ENCODE data around the gene OSBPL9. TPM values are rescaled to one million over a fixed set of nuclear protein-coding genes. Genes with fewer than 3 reads are reported as not detected.
"Not testable (repeated sequence)": the region's sequence is repeated elsewhere in the genome, so short reads cannot be mapped to it uniquely, and the experiment has no call there.

The OSBPL9 gene
- total RNA-seq, 1 donor from 2014 or later, result 103 TPM

GRCh38 chr1:51728611-51729155 is 111.8 kb downstream of the OSBPL9 start:
- Mint-ChIP-seq H3K36me3 (peaks cover 8% of the 10 kb centered on the region), H3K4me1 (peaks cover 41% of the 10 kb centered on the region), H3K9me3 (peaks cover 7% of the 10 kb centered on the region), H3K27me3 (ENCODE audit: low read depth) (no peaks in the 10 kb centered on the region), H3K27ac (peak overlapping the region; percentile 90), H3K4me3 (peak overlapping the region; percentile 78)
- TF ChIP-seq CTCF (IDR thresholded peaks at IDR 0.05; ENCODE audit: unreplicated experiment), result no peak
- DNase-seq (ENCODE audit: low spot score in 2 of 2, unreplicated experiment in 2 of 2), result no peak

- Mint-ChIP-seq H3K36me3 (peaks cover 8% of the 10 kb centered on the region), H3K9me3 (peaks cover 7% of the 10 kb centered on the region), H3K4me1 (peaks cover 47% of the 10 kb centered on the region), H3K27ac (peak overlapping the region; percentile 90), H3K4me3 (peak overlapping the region; percentile 78), H3K27me3 (ENCODE audit: low read depth) (no peaks in the 10 kb centered on the region)
- DNase-seq (ENCODE audit: low spot score in 2 of 2, unreplicated experiment in 2 of 2), result peak; percentile 74 to 86
- no peak for TF ChIP-seq CTCF (IDR thresholded peaks at IDR 0.05; ENCODE audit: unreplicated experiment)
These were observed 112.4 kb downstream of the OSBPL9 start for GRCh38 chr1:51729156-51729823.

GRCh38 chr1:51729824-51730301 is 113.0 kb downstream of the OSBPL9 start:
- Mint-ChIP-seq H3K4me3 (peak overlapping the region; percentile 78), H3K4me1 (peaks cover 52% of the 10 kb centered on the region), H3K9me3 (peaks cover 3% of the 10 kb centered on the region), H3K27ac (peak overlapping the region; percentile 93), H3K27me3 (ENCODE audit: low read depth) (no peaks in the 10 kb centered on the region), H3K36me3 (peaks cover 3% of the 10 kb centered on the region)
- TF ChIP-seq CTCF (IDR thresholded peaks at IDR 0.05; ENCODE audit: unreplicated experiment), result no peak
- DNase-seq (ENCODE audit: low spot score in 2 of 2, unreplicated experiment in 2 of 2), result no peak

- Mint-ChIP-seq H3K9me3 (no peaks in the 10 kb centered on the region), H3K36me3 (no peaks in the 10 kb centered on the region), H3K4me3 (no peak overlapping the region), H3K27me3 (ENCODE audit: low read depth) (no peaks in the 10 kb centered on the region), H3K4me1 (peaks cover 73% of the 10 kb centered on the region), H3K27ac (no peak overlapping the region)
- no peak for TF ChIP-seq CTCF (IDR thresholded peaks at IDR 0.05; ENCODE audit: unreplicated experiment)
- no peak for DNase-seq (ENCODE audit: low spot score in 2 of 2, unreplicated experiment in 2 of 2)
These were observed 115.1 kb downstream of the OSBPL9 start for GRCh38 chr1:51731998-51732397.

- Mint-ChIP-seq H3K27me3 (ENCODE audit: low read depth) (no peaks in the 10 kb centered on the region), H3K4me1 (peaks cover 79% of the 10 kb centered on the region), H3K9me3 (no peaks in the 10 kb centered on the region), H3K4me3 (no peak overlapping the region), H3K27ac (peak overlapping the region; percentile 16), H3K36me3 (no peaks in the 10 kb centered on the region)
- TF ChIP-seq CTCF (IDR thresholded peaks at IDR 0.05; ENCODE audit: unreplicated experiment), result no peak
- DNase-seq (ENCODE audit: low spot score in 2 of 2, unreplicated experiment in 2 of 2), result no peak
These were observed 116.0 kb downstream of the OSBPL9 start for GRCh38 chr1:51732701-51733425.

- not testable (repeated sequence) for H3K4me3 Mint-ChIP-seq; DNase-seq (ENCODE audit: low spot score in 2 of 2, unreplicated experiment in 2 of 2); H3K36me3 Mint-ChIP-seq; H3K27me3 Mint-ChIP-seq (ENCODE audit: low read depth); H3K9me3 Mint-ChIP-seq
- peaks cover 78% of the 10 kb centered on the region for H3K4me1 Mint-ChIP-seq
- H3K27ac Mint-ChIP-seq, result peak overlapping the region; percentile 16
These were observed 116.5 kb downstream of the OSBPL9 start for GRCh38 chr1:51733426-51733774.

Data from mesothelial cell of epicardium (in vitro differentiated cells).